Lung (tissue), 12 donors: ENCODE results near the gene HES3. TPM values are rescaled to one million over a fixed set of nuclear protein-coding genes. Genes with fewer than 3 reads are reported as not detected.

Experiments used
- ATAC-seq: fragments of 200-7000 bp; cut with Tn5 transposase; one replicate; pipeline ENCODE4 v1.9.1; 2020; ENCODE audit warnings: moderate number of reproducible peaks; ENCODE audit not compliant: insufficient read depth, low FRiP score
- DNase-seq, 3 donors: peaks; one replicate each; pipeline ENCODE4 v3.0.0-alpha.2; 2013 to 2017
- H3K27ac ChIP-seq, 2 donors: one replicate each; pipeline ENCODE4 v1.5.1; 2013; ENCODE audit warnings: mild to moderate bottlenecking in 2 of 2, moderate library complexity in 2 of 2, control low read depth in 1 of 2, inconsistent platforms in 1 of 2, low read depth in 1 of 2, low read length in 1 of 2
- H3K27me3 ChIP-seq, 3 donors: one replicate each; pipeline ENCODE4 v1.5.1; 2013; ENCODE audit warnings: low read length in 2 of 3; ENCODE audit not compliant: control insufficient read depth in 3 of 3, insufficient read depth in 3 of 3
- H3K36me3 ChIP-seq, 4 donors: one replicate each; pipeline ENCODE4 v1.5.1; 2013; ENCODE audit warnings: low read length in 4 of 4, mild to moderate bottlenecking in 1 of 4, moderate library complexity in 1 of 4; ENCODE audit not compliant: control insufficient read depth in 4 of 4, insufficient read depth in 4 of 4
- H3K4me1 ChIP-seq, 5 donors: one replicate each; pipeline ENCODE4 v1.5.1; 2013; ENCODE audit warnings: low read length in 5 of 5, mild to moderate bottlenecking in 2 of 5, moderate library complexity in 1 of 5; ENCODE audit not compliant: control insufficient read depth in 5 of 5, insufficient read depth in 5 of 5
- H3K4me3 ChIP-seq: one replicate; pipeline ENCODE4 v1.5.1; 2013; ENCODE audit warnings: mild to moderate bottlenecking, control low read depth, moderate library complexity
- H3K9ac ChIP-seq, 2 donors: one replicate each; pipeline ENCODE4 v1.5.1; 2013; ENCODE audit warnings: low read length in 2 of 2, control low read depth in 1 of 2; ENCODE audit not compliant: insufficient read depth in 1 of 2
- H3K9me3 ChIP-seq, 4 donors: one replicate each; pipeline ENCODE4 v1.5.1; 2013; ENCODE audit warnings: low read length in 3 of 4, mild to moderate bottlenecking in 1 of 4, moderate library complexity in 1 of 4; ENCODE audit not compliant: control insufficient read depth in 4 of 4, insufficient read depth in 3 of 4
- CTCF ChIP-seq: IDR thresholded peaks from 2 replicates; pipeline ENCODE4 v1.5.1; 2012; ENCODE audit warnings: mild to moderate bottlenecking; ENCODE audit errors: control extremely low read depth, extremely low read depth
- WGBS, 2 donors: extraction: QIAGEN DNeasy Blood & Tissue Kit; methylation state at CpG; one replicate each; pipeline ENCODE4 v1.1.7; 2013; 5-methylcytosine and 5-hydroxymethylcytosine counted together
- polyA plus RNA-seq, 2 donors: library from polyadenylated mRNA; stranded (reverse); fragments of 200-250 nt; gene quantifications; one replicate each; pipeline ENCODE4 v1.2.1, GENCODE V29; 2013
- total RNA-seq, 2 donors: library from RNA; depleted of rRNA in 1 of 2; stranded (reverse); fragments of >200 nt in 1 of 2; gene quantifications; one replicate each; pipeline ENCODE4 v1.2.1, GENCODE V29; 2014 to 2021
- donor health status: control.
- donor health status: control.
- donor health status: Bipolar disorder and iron deficiency.
- donor health status: healthy.
- donor health status: DM: yes; HTN: yes; CAD: no.

Gene HES3
- total and polyA plus RNA-seq, 4 donors, result not detected

DNA sequence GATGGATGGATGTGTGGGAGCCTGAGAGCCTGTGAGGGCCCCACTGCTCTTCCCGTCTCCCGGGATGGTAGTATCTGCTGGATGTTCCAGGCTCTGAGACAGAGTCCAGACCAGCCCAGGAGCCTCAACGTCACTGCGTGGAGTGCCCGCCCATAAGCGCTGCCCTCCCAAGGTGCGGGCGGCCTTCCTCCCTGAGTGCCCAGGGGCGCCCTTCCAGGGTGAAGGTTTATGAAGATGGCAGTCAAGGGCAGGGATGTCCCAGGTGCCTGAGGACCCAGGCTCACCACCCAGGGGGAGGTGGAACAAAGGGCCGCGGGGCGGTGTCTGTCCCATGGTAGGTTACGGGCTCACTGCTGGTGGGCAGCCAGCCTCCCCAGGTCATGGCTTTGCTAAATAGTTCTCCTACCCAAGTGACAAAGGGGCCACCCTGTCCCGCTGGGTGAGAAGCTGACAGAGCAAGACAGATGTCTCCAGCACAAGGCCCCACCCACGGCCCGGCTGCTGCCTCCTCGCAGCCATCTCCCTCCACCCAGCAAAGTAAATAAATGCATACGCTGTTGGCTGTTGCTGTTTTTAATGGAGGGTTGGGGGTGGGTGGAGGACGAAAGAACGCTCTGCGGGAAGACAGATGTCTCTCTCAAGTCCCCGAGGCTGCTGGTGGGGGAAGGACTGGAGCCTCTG lies 25.9 kb downstream of the HES3 start:
- no peak for ATAC-seq
- H3K36me3 ChIP-seq, result no peaks in the 10 kb centered on the region
- H3K9ac ChIP-seq, result no peak overlapping the region
- H3K27ac ChIP-seq, result no peak overlapping the region
- TF ChIP-seq CTCF, result no peak
- H3K9me3 ChIP-seq, result peaks cover 0 to 2% (median 0%) of the 10 kb centered on the region in 4 donors
- DNase-seq, result peak; percentile 82 to 88 (median 84)
- no peaks in the 10 kb centered on the region for H3K27me3 ChIP-seq
- no peak overlapping the region for H3K4me3 ChIP-seq
- WGBS, 2 donors, result 84 to 85% methylated on average over 22 of the region's 22 CpGs
- H3K4me1 ChIP-seq, result peaks cover 0 to 59% (median 25%) of the 10 kb centered on the region in 5 donors

GRCh38 chr1:6270401-6270800 lies 26.4 kb downstream of the HES3 start:
- Histone ChIP-seq H3K9me3 (peaks cover 0 to 2% (median 0%) of the 10 kb centered on the region in 4 donors), H3K27me3 (no peaks in the 10 kb centered on the region), H3K27ac (no peak overlapping the region), H3K4me3 (no peak overlapping the region), H3K4me1 (peaks cover 0 to 54% (median 20%) of the 10 kb centered on the region in 5 donors), H3K36me3 (no peaks in the 10 kb centered on the region), H3K9ac (no peak overlapping the region)
- ATAC-seq (no peak), DNase-seq (no peak)
- 81 to 82% methylated on average over 8 of the region's 8 CpGs for WGBS, 2 donors
- no peak for TF ChIP-seq CTCF

GRCh38 chr1:6271006-6271405 lies 27.0 kb downstream of the HES3 start:
- DNase-seq, result peak in 2 of 3 donors; percentile 39 to 72
- H3K9me3 ChIP-seq, result peaks cover 0 to 2% (median 0%) of the 10 kb centered on the region in 4 donors

More at GRCh38 chr1:6271006-6271405, 27.0 kb downstream of the HES3 start:
- H3K4me1 ChIP-seq, result peaks cover 0 to 52% (median 19%) of the 10 kb centered on the region in 5 donors
- no peak overlapping the region for H3K9ac ChIP-seq
- H3K36me3 ChIP-seq, result no peaks in the 10 kb centered on the region
- ATAC-seq, result no peak
- TF ChIP-seq CTCF, result no peak
- no peak overlapping the region for H3K4me3 ChIP-seq
- no peaks in the 10 kb centered on the region for H3K27me3 ChIP-seq
- no peak overlapping the region for H3K27ac ChIP-seq
- WGBS, 2 donors, result 51 to 69% methylated on average over 4 of the region's 4 CpGs
